K562 (cell line): ENCODE data around the gene TAS2R1. TPM values are rescaled to one million over a fixed set of nuclear protein-coding genes. Genes with fewer than 3 reads are reported as not detected.

Source experiments
- ATAC-seq: fragments of 200-7000 bp; cut with Tn5 transposase; 3 replicates; pipeline ENCODE4 v1.9.1; 2020; ENCODE audit warnings: moderate library complexity
- BruUV-seq: library from RNA; stranded (reverse); fragments of 400-500 nt; replicated peaks from 2 replicates; lab custom pipeline; 2021; lab: Mats Ljungman, UMichigan
- CTCF ChIA-PET: fragments of 300-600 bp; formaldehyde crosslinking; extraction: SDS; loops from one replicate; lab custom pipeline; 2021; ENCODE audit warnings: low intra/inter-chr PET ratio; lab: Yijun Ruan, JAX
- POLR2A ChIA-PET: fragments of 300-600, 350-650 bp; sonication (Branson Sonifier 250); formaldehyde crosslinking; extraction: SDS; loops from one replicate; lab custom pipeline; 2021; ENCODE audit warnings: antibody characterized with exemption, inconsistent platforms; lab: Yijun Ruan, JAX
- DNase-seq, 4 experiments: peaks; one replicate each; pipeline versions ENCODE4 v3.0.0 to v3.0.0-alpha.2; 2011 to 2018; ENCODE audit warnings: low spot score in 3 of 4, mixed read lengths in 3 of 4; ENCODE audit errors: extremely low read depth in 1 of 4
- FAIRE-seq: peaks from 2 replicates; lab custom pipeline; 2011; peaks lifted over from hg19 to GRCh38; lab: Jason Lieb, UNC
- H2AFZ ChIP-seq: 2 replicates; pipeline ENCODE4 v1.6.0; 2011; ENCODE audit warnings: low read depth, low read length, control low read depth, inconsistent platforms
- H3K27ac ChIP-seq: fragments of 200-600 bp; 3 replicates; pipeline ENCODE4 v1.8.0; 2011; ENCODE audit warnings: low read depth, mild to moderate bottlenecking, control low read depth, inconsistent platforms, low read length, moderate library complexity, mixed read lengths; ENCODE audit errors: extremely low read depth
- H3K27me3 ChIP-seq, 2 experiments: fragments of 300-600 bp in 1 of 2; 2 replicates in 1 of 2; 3 replicates in 1 of 2; pipeline versions ENCODE4 v1.6.0 to v1.8.0; 2011; ENCODE audit warnings: inconsistent platforms in 2 of 2, low read length in 2 of 2, mild to moderate bottlenecking in 1 of 2, mixed read lengths in 1 of 2, moderate library complexity in 1 of 2; ENCODE audit not compliant: control insufficient read depth in 2 of 2, insufficient read depth in 2 of 2
- H3K36me3 ChIP-seq: fragments of 300-600 bp; 3 replicates; pipeline ENCODE4 v1.8.0; 2011; ENCODE audit warnings: mild to moderate bottlenecking, low read length, inconsistent platforms; ENCODE audit not compliant: control insufficient read depth, insufficient read depth
- H3K4me1 ChIP-seq, 2 experiments: fragments of 200-600 bp in 1 of 2; replicated peaks in 1 of 2; 2 replicates in 1 of 2; 3 replicates in 1 of 2; pipeline versions ENCODE4 v1.5.1 to v1.8.0; 2011; ENCODE audit warnings: inconsistent platforms in 2 of 2, low read length in 2 of 2, mild to moderate bottlenecking in 1 of 2, mixed read lengths in 1 of 2, moderate library complexity in 1 of 2; ENCODE audit not compliant: control insufficient read depth in 2 of 2, insufficient read depth in 2 of 2
- H3K4me2 ChIP-seq: 2 replicates; pipeline ENCODE4 v1.6.1; 2011; ENCODE audit warnings: low read length, control low read depth, inconsistent platforms, mixed read lengths; ENCODE audit not compliant: insufficient read depth
- H3K4me3 ChIP-seq: fragments of 200-600 bp; sonication (generic), shearing (Covaris generic); 2 replicates; pipeline ENCODE4 v1.5.1; 2016; ENCODE audit warnings: control low read depth, inconsistent platforms
- H3K79me2 ChIP-seq: fragments of 200-600 bp; 3 replicates; pipeline ENCODE4 v1.8.0; 2011; ENCODE audit warnings: low read length, inconsistent platforms; ENCODE audit not compliant: control insufficient read depth, insufficient read depth
- H3K9ac ChIP-seq, 2 experiments: 2 replicates each; pipeline versions ENCODE4 v1.6.0 to v1.6.1; 2011; ENCODE audit warnings: low read depth in 2 of 2, low read length in 2 of 2, control low read depth in 1 of 2, inconsistent platforms in 1 of 2, mild to moderate bottlenecking in 1 of 2, mixed read lengths in 1 of 2; ENCODE audit not compliant: insufficient read depth in 1 of 2
- H3K9me1 ChIP-seq: one replicate; pipeline ENCODE4 v1.6.0; 2011; ENCODE audit warnings: inconsistent platforms, mild to moderate bottlenecking, low read length, moderate library complexity; ENCODE audit not compliant: control insufficient read depth, insufficient read depth
- H3K9me3 ChIP-seq: replicated peaks from 2 replicates; pipeline ENCODE4 v1.5.1; 2011; ENCODE audit warnings: low read depth, low read length, inconsistent platforms; ENCODE audit not compliant: control insufficient read depth, insufficient read depth
- H4K20me1 ChIP-seq: replicated peaks from 2 replicates; pipeline ENCODE4 v1.6.1; 2011; ENCODE audit warnings: low read length, inconsistent platforms, mixed read lengths; ENCODE audit not compliant: control insufficient read depth, insufficient read depth
- DLX4 ChIP-seq: fragments of 250-450 bp; sonication (Bioruptor Pico); IDR thresholded peaks from 2 replicates; pipeline ENCODE4 v1.6.1; 2021; ENCODE audit warnings: mild to moderate bottlenecking
- KHSRP ChIP-seq: fragments of 450-650 bp; IDR thresholded peaks from 2 replicates; pipeline ENCODE4 v1.6.1; 2017
- NR0B1 ChIP-seq: fragments of 450-650 bp; IDR thresholded peaks from one replicate; pipeline ENCODE4 v1.6.1; 2018; ENCODE audit warnings: mild to moderate bottlenecking, moderate library complexity; ENCODE audit not compliant: partially characterized antibody
- NRF1 ChIP-seq, 2 experiments: fragments of 450-650 bp; IDR thresholded peaks in 1 of 2; conservative IDR thresholded peaks in 1 of 2; 2 replicates each; pipeline ENCODE4 v1.6.1; 2014; ENCODE audit warnings: mild to moderate bottlenecking in 2 of 2
- PCBP1 ChIP-seq: fragments of 200-400 bp; formaldehyde crosslinking; IDR thresholded peaks from 2 replicates; pipeline ENCODE4 v1.6.1; 2018; ENCODE audit warnings: mild to moderate bottlenecking, low read depth, low read length; ENCODE audit not compliant: poor library complexity, severe bottlenecking
- ZNF121 ChIP-seq: sonication (generic); formaldehyde crosslinking; conservative IDR thresholded peaks from 2 replicates; pipeline ENCODE4 v1.8.0; 2022; ENCODE audit warnings: missing genetic modification reagents
- ZNF384 ChIP-seq: IDR thresholded peaks from 2 replicates; pipeline ENCODE4 v1.6.1; 2012; ENCODE audit warnings: low read depth, low read length, improper control_type of control experiment
- ZNF57 ChIP-seq: fragments of 450-650 bp; formaldehyde crosslinking; IDR thresholded peaks from 2 replicates; pipeline ENCODE4 v1.4.0; 2020; ENCODE audit warnings: mild to moderate bottlenecking, moderate library complexity
- WGBS: fragments of 100-300 bp; shearing (Covaris generic); methylation state at CpG from one replicate; pipeline ENCODE4 v1.1.6; 2016; ENCODE audit warnings: low coverage, mixed read lengths; ENCODE audit not compliant: insufficient coverage; ENCODE audit errors: missing lambda C conversion rate; 5-methylcytosine and 5-hydroxymethylcytosine counted together
- in situ Hi-C: fragments of 300-500 bp; cut with MboI; formaldehyde crosslinking; loops from 4 replicates; pipeline ENCODE4 v1.15.0; 2018; ENCODE audit warnings: inconsistent platforms, mixed read lengths
- intact Hi-C: fragments of 100-400 bp; cut with micrococcal nuclease; formaldehyde crosslinking; loops from 2 replicates; pipeline ENCODE4 v1.14.2; 2022
- polyA plus RNA-seq, 8 experiments: library from polyadenylated mRNA; depleted of rRNA in 4 of 8; stranded (reverse) in 5 of 8; unstranded in 3 of 8; fragments of >200 nt; fragmentation: Nextera tagmentation in 2 of 8; fragmentation: Illumina TruSeq in 1 of 8; extraction: Ambion mirVana in 2 of 8; extraction: Trizol in 1 of 8; gene quantifications; 2 replicates each; pipeline versions ENCODE4 v1.2.1 to v1.2.3, GENCODE V29; 2011 to 2014; ENCODE audit warnings: inconsistent platforms in 1 of 8, missing spikeins in 1 of 8
- total RNA-seq, 7 experiments: library from RNA; depleted of rRNA in 6 of 7; stranded (reverse); fragments of >200 nt in 6 of 7; fragmentation: Illumina TruSeq in 2 of 7; extraction: Trizol in 2 of 7; gene quantifications; 2 replicates each; pipeline versions ENCODE4 v1.2.1 to v1.2.3, GENCODE V29; 2011 to 2021; ENCODE audit warnings: low replicate concordance in 1 of 7

The TAS2R1 gene
- total and polyA plus RNA-seq, 9 of the 15 experiments (the other 6 are each of a cell fraction or from before 2014, with no cell fraction given) = not detected

- Histone ChIP-seq H3K4me2 (no peak overlapping the region), H3K27me3 (no peaks in the 10 kb centered on the region), H3K4me3 (no peak overlapping the region), H3K36me3 (no peaks in the 10 kb centered on the region), H2AFZ (no peak overlapping the region), H3K27ac (no peak overlapping the region), H3K9me3 (no peaks in the 10 kb centered on the region), H4K20me1 (no peaks in the 10 kb centered on the region), H3K9ac (no peak overlapping the region), H3K4me1 (no peaks in the 10 kb centered on the region), H3K9me1 (no peaks in the 10 kb centered on the region), H3K79me2 (no peaks in the 10 kb centered on the region)
- CTCF ChIA-PET = no interaction called here
- no TSS peak for BruUV-seq
- DNase-seq (no peak), ATAC-seq (no peak), FAIRE-seq (no peak)
- WGBS = 0% methylated on average over 5 of the region's 5 CpGs
- POLR2A ChIA-PET = interaction anchor here (1.3 kb wide), 1 partner anchor 32 kb away, joined by 4 read pairs; no protein-coding TSS in a partner anchor
- no peak for TF ChIP-seq NRF1 (conservative IDR thresholded peaks at IDR 0.05 in 1 of 2, IDR thresholded peaks at IDR 0.05 in 1 of 2)
- no peak for TF ChIP-seq ZNF121 (CRISPR knock-in tag)
- no peak for TF ChIP-seq KHSRP
- TF ChIP-seq ZNF57 = no peak
- no peak for TF ChIP-seq NR0B1
- TF ChIP-seq ZNF384 = no peak
- TF ChIP-seq PCBP1 = no peak
- no peak for TF ChIP-seq DLX4 (CRISPR knock-in tag)
- intact Hi-C loops = no loop called here
- in situ Hi-C loops = no loop called here
These were observed 4.9 kb downstream of the TAS2R1 start for GRCh38 chr5:9625286-9625685.
